ENCODE measurements around the gene CEP170.

Gene CEP170

GRCh38 chr1:243261390-243261789 is 6.3 kb upstream of the CEP170 start:
- Histone ChIP-seq H3K4me3 (ENCODE audit: low read depth, low read length) (no peak overlapping the region), H3K4me1 (ENCODE audit: control insufficient read depth, insufficient read depth, low read length) (peaks cover 2% of the 10 kb centered on the region; the same call in 1 of the 2 replicates), H3K9me3 (ENCODE audit: control insufficient read depth, insufficient read depth, low read depth, low read length) (no peaks in the 10 kb centered on the region), H3K36me3 (ENCODE audit: control insufficient read depth in 2 of 2, insufficient read depth in 1 of 2, low read length in 2 of 2) (no peaks in the 10 kb centered on the region), H3K27ac (ENCODE audit: extremely low read depth, low read depth, low read length) (no peak overlapping the region)
- TF ChIP-seq ZNF837 (tag by site-specific recombination; IDR thresholded peaks at IDR 0.05): no peak
- TF ChIP-seq ZNF138 (tag by site-specific recombination; IDR thresholded peaks at IDR 0.05; ENCODE audit: borderline replicate concordance): no peak
- TF ChIP-seq, protein P1, sequence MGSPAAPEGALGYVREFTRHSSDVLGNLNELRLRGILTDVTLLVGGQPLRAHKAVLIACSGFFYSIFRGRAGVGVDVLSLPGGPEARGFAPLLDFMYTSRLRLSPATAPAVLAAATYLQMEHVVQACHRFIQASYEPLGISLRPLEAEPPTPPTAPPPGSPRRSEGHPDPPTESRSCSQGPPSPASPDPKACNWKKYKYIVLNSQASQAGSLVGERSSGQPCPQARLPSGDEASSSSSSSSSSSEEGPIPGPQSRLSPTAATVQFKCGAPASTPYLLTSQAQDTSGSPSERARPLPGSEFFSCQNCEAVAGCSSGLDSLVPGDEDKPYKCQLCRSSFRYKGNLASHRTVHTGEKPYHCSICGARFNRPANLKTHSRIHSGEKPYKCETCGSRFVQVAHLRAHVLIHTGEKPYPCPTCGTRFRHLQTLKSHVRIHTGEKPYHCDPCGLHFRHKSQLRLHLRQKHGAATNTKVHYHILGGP (tag by site-specific recombination; IDR thresholded peaks at IDR 0.05): no peak
- no peak for TF ChIP-seq ZNF394 (tag by site-specific recombination; IDR thresholded peaks at IDR 0.05; ENCODE audit: borderline replicate concordance)
- TF ChIP-seq HOXA7 (CRISPR knock-in tag; IDR thresholded peaks at IDR 0.05; ENCODE audit: borderline replicate concordance): no peak
- TF ChIP-seq ZNF677 (tag by site-specific recombination; IDR thresholded peaks at IDR 0.05): no peak
- TF ChIP-seq, protein P2, sequence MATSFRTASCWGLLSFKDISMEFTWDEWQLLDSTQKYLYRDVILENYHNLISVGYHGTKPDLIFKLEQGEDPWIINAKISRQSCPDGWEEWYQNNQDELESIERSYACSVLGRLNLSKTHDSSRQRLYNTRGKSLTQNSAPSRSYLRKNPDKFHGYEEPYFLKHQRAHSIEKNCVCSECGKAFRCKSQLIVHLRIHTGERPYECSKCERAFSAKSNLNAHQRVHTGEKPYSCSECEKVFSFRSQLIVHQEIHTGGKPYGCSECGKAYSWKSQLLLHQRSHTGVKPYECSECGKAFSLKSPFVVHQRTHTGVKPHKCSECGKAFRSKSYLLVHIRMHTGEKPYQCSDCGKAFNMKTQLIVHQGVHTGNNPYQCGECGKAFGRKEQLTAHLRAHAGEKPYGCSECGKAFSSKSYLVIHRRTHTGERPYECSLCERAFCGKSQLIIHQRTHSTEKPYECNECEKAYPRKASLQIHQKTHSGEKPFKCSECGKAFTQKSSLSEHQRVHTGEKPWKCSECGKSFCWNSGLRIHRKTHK (tag by site-specific recombination; IDR thresholded peaks at IDR 0.05): no peak
- TF ChIP-seq, protein P3, sequence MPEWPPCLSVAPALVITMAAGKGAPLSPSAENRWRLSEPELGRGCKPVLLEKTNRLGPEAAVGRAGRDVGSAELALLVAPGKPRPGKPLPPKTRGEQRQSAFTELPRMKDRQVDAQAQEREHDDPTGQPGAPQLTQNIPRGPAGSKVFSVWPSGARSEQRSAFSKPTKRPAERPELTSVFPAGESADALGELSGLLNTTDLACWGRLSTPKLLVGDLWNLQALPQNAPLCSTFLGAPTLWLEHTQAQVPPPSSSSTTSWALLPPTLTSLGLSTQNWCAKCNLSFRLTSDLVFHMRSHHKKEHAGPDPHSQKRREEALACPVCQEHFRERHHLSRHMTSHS (tag by site-specific recombination; IDR thresholded peaks at IDR 0.05): no peak
- ChIA-PET CTCF (no interaction called here), POLR2A (interaction anchor here (0.6 kb wide), 1 partner anchor 306 kb away, joined by 3 read pairs; no protein-coding TSS in a partner anchor)

GRCh38 chr1:243260221-243260880 is 5.3 kb upstream of the CEP170 start:
- Histone ChIP-seq H3K4me1 (ENCODE audit: control insufficient read depth, insufficient read depth, low read length) (peaks cover 2% of the 10 kb centered on the region; the same call in 1 of the 2 replicates), H3K36me3 (ENCODE audit: control insufficient read depth in 2 of 2, insufficient read depth in 1 of 2, low read length in 2 of 2) (no peaks in the 10 kb centered on the region), H3K27ac (ENCODE audit: extremely low read depth, low read depth, low read length) (no peak overlapping the region), H3K4me3 (ENCODE audit: low read depth, low read length) (no peak overlapping the region), H3K9me3 (ENCODE audit: control insufficient read depth, insufficient read depth, low read depth, low read length) (no peaks in the 10 kb centered on the region)
- CTCF ChIA-PET: no interaction called here
- TF ChIP-seq ZBTB21 (tag by site-specific recombination; IDR thresholded peaks at IDR 0.05) (no peak), ZNF701 (tag by site-specific recombination; IDR thresholded peaks at IDR 0.05) (no peak), ZNF677 (tag by site-specific recombination; IDR thresholded peaks at IDR 0.05) (no peak)
- POLR2A ChIA-PET: no interaction called here

DNA sequence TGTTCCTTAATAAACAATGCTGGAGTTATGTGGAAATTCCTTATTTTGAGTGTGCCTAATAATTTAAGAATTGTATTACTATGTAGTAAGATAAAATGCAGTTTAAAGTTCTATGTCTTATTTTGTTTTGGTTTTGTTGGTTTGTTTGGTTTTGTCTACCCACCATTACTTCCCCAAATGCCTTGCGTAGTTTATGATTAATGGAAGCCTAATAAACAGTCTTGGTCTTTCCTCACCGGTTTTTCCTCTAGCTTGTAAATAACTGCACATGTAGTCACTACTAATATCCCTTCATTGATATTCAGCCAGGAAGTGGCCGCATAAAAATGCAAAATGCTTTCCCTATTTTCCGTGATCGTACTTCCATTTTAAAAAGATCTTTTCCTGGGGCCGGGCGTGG is 3.6 kb upstream of the CEP170 start:
- CTCF ChIA-PET: interaction anchor here (0.7 kb wide), 1 partner anchor 1346 kb away, joined by 3 read pairs; no protein-coding TSS in a partner anchor
- POLR2A ChIA-PET: no interaction called here
- no peak overlapping the region for H3K4me3 ChIP-seq (ENCODE audit: low read depth, low read length)
- H3K4me1 ChIP-seq (ENCODE audit: control insufficient read depth, insufficient read depth, low read length): peaks cover 2% of the 10 kb centered on the region; the same call in 1 of the 2 replicates
- TF ChIP-seq ZFP3 (tag by site-specific recombination; IDR thresholded peaks at IDR 0.05; ENCODE audit: low read depth) (no peak), ZNF184 (tag by site-specific recombination; IDR thresholded peaks at IDR 0.05) (no peak), ZNF830 (tag by site-specific recombination; IDR thresholded peaks at IDR 0.05; ENCODE audit: low read depth) (no peak)
- H3K27ac ChIP-seq (ENCODE audit: extremely low read depth, low read depth, low read length): no peak overlapping the region
- H3K36me3 ChIP-seq (ENCODE audit: control insufficient read depth in 2 of 2, insufficient read depth in 1 of 2, low read length in 2 of 2): no peaks in the 10 kb centered on the region
- no peaks in the 10 kb centered on the region for H3K9me3 ChIP-seq (ENCODE audit: control insufficient read depth, insufficient read depth, low read depth, low read length)

DNA sequence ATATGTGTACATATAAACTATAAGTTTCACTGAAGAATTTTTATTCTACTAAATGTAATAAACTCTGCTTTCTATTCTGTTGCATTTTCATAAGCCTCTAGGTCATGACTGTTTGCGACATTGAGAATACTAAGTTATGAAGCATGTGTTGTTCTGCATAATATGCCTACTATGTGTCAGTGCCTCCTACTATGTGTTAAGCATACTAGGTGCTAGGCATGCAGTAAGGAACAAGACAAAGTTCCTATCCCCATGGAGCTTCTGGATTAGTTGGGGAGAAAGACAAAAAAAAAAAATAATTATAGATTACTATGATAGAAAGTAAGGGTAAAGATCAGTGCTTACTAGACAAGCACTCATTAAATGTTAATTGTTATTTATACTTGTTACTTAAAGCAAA is 2.1 kb upstream of the CEP170 start:
- Histone ChIP-seq H3K9me3 (ENCODE audit: control insufficient read depth, insufficient read depth, low read depth, low read length) (no peaks in the 10 kb centered on the region), H3K4me1 (ENCODE audit: control insufficient read depth, insufficient read depth, low read length) (peaks cover 4% of the 10 kb centered on the region), H3K36me3 (ENCODE audit: control insufficient read depth in 2 of 2, insufficient read depth in 1 of 2, low read length in 2 of 2) (no peaks in the 10 kb centered on the region), H3K4me3 (ENCODE audit: low read depth, low read length) (no peak overlapping the region; the same call in 1 of the 2 replicates), H3K27ac (ENCODE audit: extremely low read depth, low read depth, low read length) (no peak overlapping the region)
- CTCF ChIA-PET: interaction anchor here (0.7 kb wide), 1 partner anchor 87 kb away, joined by 4 read pairs; no protein-coding TSS in a partner anchor
- TF ChIP-seq ZNF391 (tag by site-specific recombination; IDR thresholded peaks at IDR 0.05; ENCODE audit: borderline replicate concordance, low read depth) (no peak), ZSCAN30 (tag by site-specific recombination; IDR thresholded peaks at IDR 0.05) (0 out of 2 replicates have a peak, but pooled peaks have one; percentile 24), PRDM1 (tag by site-specific recombination; IDR thresholded peaks at IDR 0.05) (0 out of 2 replicates have a peak, but pooled peaks have one; percentile 17)
- POLR2A ChIA-PET: interaction anchor here (1.9 kb wide), 1 partner anchor 16 kb away, joined by 12 read pairs; no protein-coding TSS in a partner anchor
